GM19099 (cell line): ENCODE data around the gene ADGRV1.

Experiments used
- POLR2A ChIP-seq: IDR thresholded peaks from 3 replicates; pipeline ENCODE4 v1.6.1; 2011; ENCODE audit warnings: low read depth; ENCODE audit not compliant: insufficient read length; ENCODE audit errors: extremely low read depth

Gene ADGRV1

DNA sequence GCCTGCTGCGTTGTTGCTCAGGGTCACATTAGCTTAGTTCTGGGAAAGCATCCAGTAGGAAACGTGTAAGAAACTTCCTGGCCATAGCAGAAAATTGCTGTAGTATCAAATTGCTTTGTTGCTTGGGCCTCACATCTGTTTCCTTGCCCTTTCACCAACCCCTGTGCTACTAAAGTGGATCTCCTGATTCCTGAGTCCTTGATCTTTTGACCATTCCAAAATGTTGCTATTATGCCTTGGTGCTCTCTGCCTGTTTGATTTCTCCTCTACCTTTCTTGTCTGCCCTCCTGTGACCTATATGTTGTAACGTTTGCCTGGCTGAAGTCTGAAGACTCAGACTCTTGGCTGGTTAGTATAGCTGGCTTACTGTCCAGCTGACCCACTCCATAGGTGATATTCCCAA lies 350.5 kb downstream of the ADGRV1 start:
- no peak for TF ChIP-seq POLR2A

DNA sequence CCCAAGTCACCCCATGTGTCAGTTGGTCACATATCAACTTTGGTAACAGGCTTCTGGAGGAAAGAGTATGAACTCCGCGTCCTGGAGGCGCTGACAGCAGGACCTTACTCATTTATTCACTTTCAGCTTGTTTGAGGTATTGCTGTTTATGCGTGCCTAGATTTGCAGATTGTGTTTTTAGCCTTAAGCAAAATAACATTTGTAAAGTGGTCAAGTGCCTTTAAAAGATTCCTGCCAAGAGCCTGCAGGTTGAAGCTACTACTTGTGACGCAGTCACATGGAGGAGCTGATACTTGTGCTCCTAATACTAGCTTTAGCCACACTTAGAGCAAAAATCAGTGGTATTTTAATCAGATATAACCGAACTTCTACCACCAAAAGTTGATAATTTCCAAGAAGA lies 351.3 kb downstream of the ADGRV1 start:
- TF ChIP-seq POLR2A, result no peak

DNA sequence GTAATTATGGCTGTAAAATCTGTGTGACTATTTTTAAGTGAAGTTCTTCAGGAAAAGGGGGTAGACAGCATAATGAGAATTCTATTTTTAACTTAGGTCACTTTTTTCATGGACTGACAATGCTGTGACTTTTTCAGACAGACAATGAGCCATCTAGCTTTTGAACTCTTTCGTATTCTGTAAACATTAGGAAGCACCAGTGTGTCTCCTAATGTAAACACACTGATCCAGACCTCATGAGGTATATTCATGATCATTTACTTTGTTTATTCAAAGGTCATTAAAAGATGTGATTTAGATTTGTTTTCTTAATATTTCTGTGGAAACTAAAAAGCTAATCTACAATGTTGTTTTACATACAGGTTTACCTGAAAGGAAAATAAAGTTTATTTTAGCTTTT lies 352.6 kb downstream of the ADGRV1 start:
- no peak for TF ChIP-seq POLR2A

DNA sequence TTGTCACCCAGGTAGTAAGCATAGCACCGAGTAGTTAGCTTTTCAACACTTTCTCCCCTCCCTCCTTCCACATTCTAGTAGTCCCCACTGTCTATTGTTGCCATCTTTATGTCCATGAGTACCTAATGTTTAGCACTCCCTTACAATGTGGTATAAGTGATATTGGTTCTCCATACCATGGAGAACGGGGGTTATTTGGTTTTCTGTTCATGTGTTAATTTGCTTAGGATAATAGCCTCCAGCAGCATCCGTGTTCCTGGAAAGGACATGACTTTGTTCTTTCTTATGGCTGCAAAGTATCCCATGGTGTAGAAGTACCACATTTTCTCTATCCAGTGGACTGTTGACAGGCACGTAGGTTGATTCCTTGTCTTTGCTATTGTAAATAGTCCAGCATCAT lies 353.9 kb downstream of the ADGRV1 start:
- TF ChIP-seq POLR2A, result no peak

DNA sequence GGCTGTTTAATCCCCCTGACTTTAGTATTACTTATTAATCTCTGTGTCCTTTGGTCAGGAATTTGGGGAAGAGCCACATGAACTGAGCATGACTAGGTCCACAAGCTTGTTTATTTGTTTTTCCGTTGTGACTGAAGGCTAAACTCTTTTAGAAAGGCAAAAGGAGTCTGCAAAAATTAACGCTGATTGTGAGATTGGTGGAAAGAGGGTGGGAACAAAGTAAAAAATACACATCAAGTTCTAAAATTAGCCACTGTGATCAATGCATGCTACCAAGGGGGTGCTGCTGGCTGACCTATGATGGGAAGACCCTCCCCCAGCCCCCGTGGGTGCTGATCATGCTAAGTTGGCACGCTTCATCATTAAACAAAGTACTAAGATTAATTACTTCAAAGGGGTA lies 356.8 kb downstream of the ADGRV1 start:
- TF ChIP-seq POLR2A, result no peak

DNA sequence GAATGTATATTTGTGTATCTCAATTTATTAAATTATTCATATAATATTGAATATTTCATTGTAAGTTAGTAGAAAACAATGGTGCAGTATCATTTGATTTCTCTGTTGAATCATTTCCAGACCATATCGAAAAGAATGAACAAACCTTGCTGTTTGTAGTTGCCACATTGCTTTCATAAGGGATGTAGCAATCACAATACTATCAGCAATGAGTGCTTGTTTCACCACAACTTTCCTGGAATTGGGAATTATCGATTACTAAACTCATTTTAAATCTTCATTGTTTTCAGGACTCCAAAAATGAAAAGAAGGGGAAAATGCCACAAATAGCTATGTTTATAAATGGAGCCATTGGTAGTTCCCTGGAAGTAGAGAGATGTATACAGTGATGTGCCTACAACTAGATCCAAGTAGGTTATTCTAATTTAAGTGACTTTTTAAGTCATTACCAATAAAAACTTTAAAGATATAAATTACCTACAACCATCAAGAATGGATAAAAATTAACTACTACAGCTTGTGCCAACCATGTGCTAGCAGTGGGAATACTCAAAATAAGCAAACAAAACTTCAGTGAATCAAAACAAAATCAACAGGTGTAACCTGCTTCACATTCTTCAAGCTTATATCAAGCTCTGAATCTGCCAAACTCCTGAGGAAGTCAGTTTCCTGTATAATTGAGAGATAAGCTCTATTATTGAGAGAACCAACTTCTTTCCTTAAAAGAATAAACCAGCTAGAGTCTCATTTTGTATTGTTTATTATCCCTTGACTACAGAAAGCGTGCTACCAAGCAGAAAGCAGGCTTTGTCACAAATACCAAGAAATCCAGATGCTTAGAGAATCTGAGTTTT lies 358.6 kb downstream of the ADGRV1 start:
- TF ChIP-seq POLR2A, result no peak

DNA sequence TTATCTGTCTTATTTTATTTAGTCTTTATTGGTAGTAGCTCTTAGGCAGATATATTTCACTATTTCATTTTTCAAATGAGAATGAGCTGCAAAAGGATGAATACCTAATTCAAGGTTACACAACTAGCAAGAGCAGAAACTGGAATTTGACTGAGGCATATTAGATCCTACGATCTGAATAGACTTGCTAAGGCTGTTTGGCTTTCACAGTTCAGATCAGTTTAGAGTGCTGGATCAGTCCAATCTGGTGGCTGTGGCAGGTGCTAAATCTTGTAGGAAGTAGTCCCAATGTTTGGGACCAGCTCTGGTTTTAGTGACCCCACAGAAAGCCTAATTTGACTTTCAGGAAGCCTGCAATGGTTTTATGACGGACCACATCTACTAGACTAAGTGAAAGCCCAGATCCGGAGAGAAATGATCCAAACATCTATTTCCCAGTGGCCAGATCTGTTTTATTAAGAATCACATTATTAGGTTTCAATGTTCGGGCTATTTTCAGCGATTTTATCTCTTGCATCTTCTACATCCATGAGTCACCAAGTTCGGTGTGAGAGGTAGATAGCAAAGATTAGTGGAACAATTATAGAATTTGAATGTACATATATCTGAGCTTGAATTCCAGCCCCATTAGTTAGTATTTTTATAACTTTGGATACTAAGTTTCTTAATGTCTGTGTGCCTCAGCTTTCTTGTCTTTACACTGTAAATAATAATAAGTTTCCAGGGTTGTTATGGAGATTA lies 359.5 kb downstream of the ADGRV1 start:
- TF ChIP-seq POLR2A, result no peak

DNA sequence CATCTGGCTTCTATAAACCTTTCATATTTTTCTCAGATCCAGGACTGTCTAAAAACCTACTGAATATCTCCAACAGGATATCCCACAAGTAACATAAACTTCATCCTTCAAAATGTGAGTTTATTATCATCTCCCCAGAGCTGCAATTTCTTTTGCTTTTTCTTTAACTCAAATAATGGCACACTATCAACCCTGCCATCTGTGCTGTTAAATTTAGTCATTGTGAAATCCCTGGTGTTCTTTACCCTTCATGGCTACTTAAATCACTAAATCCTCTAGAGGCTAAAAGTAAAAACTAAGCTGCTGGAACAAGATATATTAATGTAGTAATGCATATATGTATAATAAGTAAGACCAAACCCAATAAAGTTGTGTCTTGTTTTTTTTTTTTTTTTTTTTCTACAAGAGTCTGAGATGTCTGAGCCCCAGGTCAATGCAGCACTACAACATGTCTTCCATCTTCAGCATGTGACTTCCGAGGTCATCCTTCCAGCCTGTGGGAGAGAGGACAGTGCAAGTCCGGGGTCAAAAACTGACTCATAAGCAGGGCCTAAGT lies 362.9 kb downstream of the ADGRV1 start:
- TF ChIP-seq POLR2A, result no peak

DNA sequence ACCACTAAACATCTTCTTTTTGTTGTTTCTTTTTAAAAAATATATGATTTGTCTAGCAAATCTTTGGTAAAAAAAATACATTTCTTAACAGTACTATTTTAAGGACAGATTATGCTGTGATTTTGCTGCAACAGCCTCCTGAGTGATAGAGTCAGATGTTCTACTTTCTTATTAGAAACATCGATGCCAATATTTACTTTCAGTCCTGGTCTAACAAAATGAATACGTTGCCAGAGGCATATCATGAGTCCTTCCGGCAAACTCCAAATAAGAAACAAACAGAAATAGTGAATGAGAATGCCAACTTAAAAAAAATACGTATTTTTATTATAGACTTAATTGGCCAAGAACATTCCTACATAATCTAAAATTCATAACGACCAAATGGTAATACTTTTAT lies 371.5 kb downstream of the ADGRV1 start:
- TF ChIP-seq POLR2A, result no peak

DNA sequence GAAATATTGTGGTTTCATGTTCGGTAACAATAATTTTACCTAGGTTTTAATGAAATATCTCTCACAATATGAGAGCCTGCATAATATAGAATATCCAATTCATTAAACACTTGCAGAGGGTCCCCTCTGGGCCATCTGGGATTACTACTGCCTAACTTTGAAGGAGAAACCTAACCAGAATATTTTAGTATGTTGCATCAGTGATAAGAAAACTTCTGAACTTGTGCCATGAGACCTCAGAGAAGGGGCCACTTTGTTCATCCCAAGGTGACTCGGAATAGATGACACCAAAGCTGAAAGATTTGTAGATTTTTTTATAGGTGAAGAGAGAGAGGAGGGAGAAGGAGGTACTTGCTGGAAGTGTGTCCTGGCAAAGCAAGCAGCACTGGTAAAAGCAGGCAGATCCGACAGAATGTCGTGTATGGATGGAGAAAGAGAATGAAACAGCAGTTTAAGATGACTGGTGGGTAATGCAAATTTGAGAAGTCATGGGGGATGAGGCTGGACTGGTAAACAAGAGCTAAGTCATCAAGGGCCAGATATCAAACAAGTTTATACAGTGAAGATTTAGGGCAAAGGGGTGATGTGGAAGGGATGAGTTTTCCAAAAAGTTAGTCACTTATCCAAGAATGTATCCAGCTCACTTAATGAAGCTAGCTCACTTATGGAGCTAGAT lies 372.3 kb downstream of the ADGRV1 start:
- no peak for TF ChIP-seq POLR2A

DNA sequence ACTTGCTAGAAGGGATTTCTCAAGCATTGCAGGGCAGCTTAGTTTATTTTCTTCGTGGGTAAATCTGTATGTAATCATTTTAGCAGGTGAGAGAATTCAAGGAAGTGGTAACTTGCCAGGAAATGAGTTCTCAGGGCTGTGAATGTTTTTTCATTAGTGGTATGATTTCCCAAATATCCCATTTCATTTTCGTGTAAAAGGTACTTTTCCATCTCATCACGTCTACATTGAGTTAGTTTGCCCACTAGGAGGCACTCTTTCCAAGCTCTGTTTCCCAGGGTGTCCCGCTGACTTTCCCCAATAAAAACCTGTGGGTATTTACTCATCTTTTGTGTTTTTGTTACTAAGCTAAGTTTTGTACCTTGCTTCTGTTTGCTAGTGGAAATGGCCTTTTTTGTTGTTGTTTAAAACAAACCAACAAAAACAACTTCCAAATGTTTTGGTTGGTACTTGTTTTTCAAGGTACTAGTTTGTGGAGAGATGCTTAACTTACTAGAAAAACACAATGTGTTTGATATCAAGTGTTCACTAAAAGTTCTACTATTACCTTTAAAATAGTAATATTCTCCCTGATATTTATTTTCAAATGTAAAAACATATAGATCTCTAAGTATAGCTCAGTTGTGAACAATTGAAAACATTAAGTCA lies 373.6 kb downstream of the ADGRV1 start:
- TF ChIP-seq POLR2A, result no peak

DNA sequence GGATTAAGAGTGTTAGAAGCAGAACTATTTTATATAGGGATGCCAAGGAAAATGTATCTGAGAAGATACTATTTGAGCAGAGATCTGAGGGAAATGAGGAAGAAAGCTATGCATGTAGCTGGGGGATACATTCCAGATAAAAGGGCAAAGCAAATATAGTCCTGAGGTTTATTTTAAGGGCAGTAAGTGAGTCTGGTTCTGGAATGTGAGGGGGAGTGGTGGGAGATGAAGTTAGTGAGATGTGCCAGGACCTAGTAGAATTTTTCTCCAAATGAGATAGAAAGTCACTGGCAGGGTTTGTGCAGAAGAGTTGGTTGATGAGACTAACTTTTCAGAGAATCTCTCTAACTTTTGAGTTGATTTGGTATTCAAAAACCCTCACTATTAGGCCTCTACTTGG lies 374.7 kb downstream of the ADGRV1 start:
- no peak for TF ChIP-seq POLR2A

DNA sequence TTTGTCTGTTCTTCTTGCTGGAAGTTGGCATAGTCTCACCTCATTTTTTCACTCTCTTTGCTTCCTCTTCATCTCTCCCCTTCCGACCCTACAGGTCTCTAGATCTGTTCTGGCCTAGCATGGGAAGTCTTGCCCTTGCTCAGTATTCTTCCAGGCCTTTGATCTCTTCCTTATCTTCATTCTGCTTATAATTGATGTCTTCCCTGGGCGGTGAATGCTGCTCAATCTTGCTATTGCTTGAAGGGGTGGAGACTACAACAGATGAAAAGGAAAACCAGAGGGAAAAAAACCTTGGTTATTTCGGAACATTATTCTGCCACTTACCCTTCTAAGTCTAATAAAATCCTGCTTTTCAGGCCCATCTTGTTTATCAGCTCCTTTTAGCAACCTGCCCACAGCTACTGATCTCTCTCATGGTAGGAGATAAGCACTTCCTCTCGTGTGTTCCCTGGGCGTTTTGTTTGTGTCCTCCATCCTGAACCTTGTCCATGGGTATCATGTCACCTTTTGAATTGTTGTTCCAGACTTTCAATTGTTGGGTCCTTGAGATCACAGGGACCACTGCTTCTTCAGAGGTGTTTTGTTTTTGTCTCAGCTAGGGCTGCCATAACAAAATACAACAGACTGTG lies 375.6 kb downstream of the ADGRV1 start:
- no peak for TF ChIP-seq POLR2A

DNA sequence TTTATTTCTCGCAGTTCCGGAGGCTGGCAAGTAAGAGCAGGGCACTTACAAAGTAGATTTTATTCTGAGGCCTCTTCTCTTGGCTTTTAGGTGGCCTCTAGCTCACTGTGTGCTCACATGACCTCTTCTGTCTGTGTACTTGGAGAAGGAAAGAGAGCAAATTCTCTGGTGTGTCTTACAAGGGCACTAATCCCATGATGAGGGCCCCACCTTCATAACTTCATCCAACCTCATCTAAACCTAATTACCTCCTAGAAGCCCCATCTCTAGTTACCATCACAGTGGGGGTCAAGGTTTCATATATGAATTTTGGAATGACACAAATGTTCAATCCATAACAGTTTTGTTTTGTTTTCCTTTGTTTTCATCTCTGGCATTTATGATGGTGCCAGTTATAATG lies 376.1 kb downstream of the ADGRV1 start:
- TF ChIP-seq POLR2A, result no peak
